Suprapubic skin (tissue), 3 donors: ENCODE data around the gene PISD.

ENCODE experiments used
- CTCF ChIP-seq, 2 donors: fragments of 200-600 bp in 1 of 2; fragments of 450-650 bp in 1 of 2; sonication (generic) in 1 of 2; IDR thresholded peaks; one replicate each; pipeline ENCODE4 v1.5.1; 2016 to 2019; ENCODE audit warnings: antibody characterized with exemption in 2 of 2, mild to moderate bottlenecking in 1 of 2, moderate library complexity in 1 of 2
- POLR2A ChIP-seq, 2 donors: fragments of 450-650 bp; IDR thresholded peaks; one replicate each; pipeline ENCODE4 v1.6.1; 2017; ENCODE audit warnings: antibody characterized with exemption in 2 of 2, mild to moderate bottlenecking in 2 of 2, moderate library complexity in 2 of 2

GRCh38 chr22:31572939-31573338 lies 89.1 kb downstream of the PISD start:
- TF ChIP-seq CTCF (IDR thresholded peaks at IDR 0.05) (no peak), POLR2A (IDR thresholded peaks at IDR 0.05) (no peak)
